ENCODE results near the gene ABCA13. TPM values are rescaled to one million over a fixed set of nuclear protein-coding genes. Genes with fewer than 3 reads are reported as not detected.

ABCA13 gene
- total RNA-seq, 2 donors from 2014 or later, result 1.7 to 2.5 TPM

DNA sequence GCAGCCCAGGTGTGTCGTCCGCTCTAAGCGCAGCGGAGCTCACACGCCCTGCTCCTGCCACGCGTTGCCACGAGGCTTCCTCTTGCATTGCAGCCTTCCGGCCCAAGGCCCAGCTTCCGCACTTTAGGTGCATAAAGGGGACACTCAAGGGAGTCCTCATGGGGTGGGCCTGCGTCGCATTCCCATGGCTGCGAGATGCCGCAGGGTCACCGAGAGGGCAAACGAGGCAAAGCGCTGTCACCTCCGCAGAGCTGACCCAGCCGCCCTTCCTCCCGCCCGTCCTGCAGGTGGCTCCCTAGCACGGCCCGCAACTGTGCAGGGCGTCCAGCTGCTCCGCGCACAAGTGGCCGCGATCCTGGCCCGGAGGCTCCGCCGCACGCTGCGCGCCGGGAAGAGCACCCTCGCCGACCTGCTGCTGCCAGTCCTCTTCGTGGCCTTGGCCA is 283.5 kb downstream of the ABCA13 start:
- intact Hi-C loops (cut with DNase I), result no loop called here
- no peak for DNase-seq

DNA sequence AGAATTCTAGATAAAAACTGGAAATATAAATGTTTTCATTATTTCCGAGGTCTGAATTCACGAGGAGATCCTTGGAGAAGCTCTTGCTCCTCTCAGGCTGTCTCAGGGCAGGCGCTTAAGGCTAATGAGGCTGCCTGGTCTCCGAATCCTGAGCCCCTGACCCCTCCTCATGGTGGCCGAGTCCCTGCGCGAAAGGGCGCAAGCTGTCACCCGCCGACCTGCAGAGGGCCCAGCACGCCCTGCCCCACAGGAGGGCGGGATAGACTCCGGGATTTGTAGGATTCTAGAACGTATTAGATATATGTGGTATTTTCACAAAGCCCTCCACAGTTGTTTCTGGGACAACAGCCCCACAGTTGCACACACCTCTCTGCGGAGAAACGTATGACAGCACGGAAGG is 284.1 kb downstream of the ABCA13 start:
- H3K4me3 ChIP-seq, result no peak overlapping the region
- intact Hi-C loops (cut with DNase I), result no loop called here
- no peaks in the 10 kb centered on the region for H3K36me3 ChIP-seq
- H3K4me1 ChIP-seq, result no peaks in the 10 kb centered on the region
- no peak overlapping the region for H3K9ac ChIP-seq (ENCODE audit: low read depth in 2 of 2, low read length in 2 of 2)
- no peaks in the 10 kb centered on the region for H3K9me3 ChIP-seq
- TF ChIP-seq, protein P1, sequence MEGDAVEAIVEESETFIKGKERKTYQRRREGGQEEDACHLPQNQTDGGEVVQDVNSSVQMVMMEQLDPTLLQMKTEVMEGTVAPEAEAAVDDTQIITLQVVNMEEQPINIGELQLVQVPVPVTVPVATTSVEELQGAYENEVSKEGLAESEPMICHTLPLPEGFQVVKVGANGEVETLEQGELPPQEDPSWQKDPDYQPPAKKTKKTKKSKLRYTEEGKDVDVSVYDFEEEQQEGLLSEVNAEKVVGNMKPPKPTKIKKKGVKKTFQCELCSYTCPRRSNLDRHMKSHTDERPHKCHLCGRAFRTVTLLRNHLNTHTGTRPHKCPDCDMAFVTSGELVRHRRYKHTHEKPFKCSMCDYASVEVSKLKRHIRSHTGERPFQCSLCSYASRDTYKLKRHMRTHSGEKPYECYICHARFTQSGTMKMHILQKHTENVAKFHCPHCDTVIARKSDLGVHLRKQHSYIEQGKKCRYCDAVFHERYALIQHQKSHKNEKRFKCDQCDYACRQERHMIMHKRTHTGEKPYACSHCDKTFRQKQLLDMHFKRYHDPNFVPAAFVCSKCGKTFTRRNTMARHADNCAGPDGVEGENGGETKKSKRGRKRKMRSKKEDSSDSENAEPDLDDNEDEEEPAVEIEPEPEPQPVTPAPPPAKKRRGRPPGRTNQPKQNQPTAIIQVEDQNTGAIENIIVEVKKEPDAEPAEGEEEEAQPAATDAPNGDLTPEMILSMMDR (IDR thresholded peaks at IDR 0.05), result no peak
- no peak for DNase-seq
- H3K27ac ChIP-seq, result no peak overlapping the region
- H3K27me3 ChIP-seq, result no peaks in the 10 kb centered on the region

More for the DNA sequence above, 283.5 kb downstream of the ABCA13 start:
- Histone ChIP-seq H3K4me3 (no peak overlapping the region), H3K36me3 (no peaks in the 10 kb centered on the region), H3K9ac (ENCODE audit: low read depth in 2 of 2, low read length in 2 of 2) (no peak overlapping the region), H3K27me3 (no peaks in the 10 kb centered on the region), H3K27ac (no peak overlapping the region), H3K9me3 (no peaks in the 10 kb centered on the region), H3K4me1 (no peaks in the 10 kb centered on the region)
- TF ChIP-seq, protein P1 (IDR thresholded peaks at IDR 0.05), result no peak

DNA sequence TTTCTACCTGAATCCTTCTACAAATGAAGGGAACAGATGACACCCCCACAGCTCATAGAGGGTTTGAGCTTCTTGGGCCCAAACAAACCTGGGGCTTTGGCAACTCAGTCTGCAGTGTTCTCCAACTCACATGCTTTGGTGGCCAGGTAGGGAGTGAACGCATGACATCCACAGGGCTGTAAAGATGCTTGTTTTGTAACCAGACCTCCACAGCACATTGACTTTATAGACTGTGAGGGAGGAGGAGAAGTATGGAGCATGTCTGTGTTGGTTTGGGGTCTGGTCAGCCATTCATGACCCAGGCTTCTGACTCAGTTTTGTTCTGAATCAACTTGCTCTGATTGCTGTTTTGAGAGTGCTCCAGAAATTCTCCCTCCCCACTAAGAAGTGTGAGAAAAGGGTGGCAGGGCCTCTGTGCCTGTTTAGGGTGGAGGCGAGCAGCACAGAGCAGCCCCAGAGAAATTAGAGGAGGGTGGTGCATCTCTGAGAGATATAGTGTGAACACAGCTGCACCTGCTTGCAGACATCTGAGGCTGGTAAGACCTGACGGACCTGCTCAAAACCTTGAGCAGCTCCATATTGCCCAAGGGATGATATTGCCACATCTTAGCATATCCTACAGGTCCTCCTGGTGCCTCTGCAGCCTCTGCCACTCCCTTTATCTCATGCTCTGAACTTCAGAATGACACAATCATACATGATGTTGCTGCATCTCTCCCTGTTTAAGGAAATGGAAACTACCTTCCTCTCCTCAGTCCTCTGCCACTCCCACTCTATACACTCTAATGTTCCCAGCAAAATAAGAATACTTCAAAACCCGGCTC is 287.7 kb downstream of the ABCA13 start:
- Histone ChIP-seq H3K9ac (ENCODE audit: low read depth in 2 of 2, low read length in 2 of 2) (no peak overlapping the region), H3K36me3 (no peaks in the 10 kb centered on the region), H3K4me1 (no peaks in the 10 kb centered on the region), H3K27me3 (no peaks in the 10 kb centered on the region), H3K27ac (no peak overlapping the region), H3K9me3 (no peaks in the 10 kb centered on the region), H3K4me3 (no peak overlapping the region)
- TF ChIP-seq, protein P1 (IDR thresholded peaks at IDR 0.05), result no peak
- intact Hi-C loops (cut with DNase I), result no loop called here
- no peak for DNase-seq

DNA sequence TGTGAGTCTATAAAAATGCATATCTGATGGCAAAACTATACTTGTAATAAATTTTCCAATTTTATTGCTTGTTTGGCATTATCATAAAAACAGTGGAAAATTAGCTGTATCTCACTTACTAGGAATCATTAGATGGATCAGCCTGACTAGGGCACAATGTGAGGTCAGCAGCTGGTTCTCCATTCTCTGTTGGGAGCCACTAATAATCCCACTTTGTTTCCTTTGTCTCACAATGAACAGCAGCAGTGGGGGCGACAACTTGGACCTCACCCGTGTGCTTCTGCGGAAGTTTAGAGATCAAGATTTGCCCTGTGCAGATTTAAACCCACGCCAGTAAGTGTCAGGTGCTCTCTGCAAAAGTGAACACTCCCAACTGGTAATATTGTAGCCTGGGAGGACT is 295.5 kb downstream of the ABCA13 start:
- DNase-seq, result no peak
- Histone ChIP-seq H3K9me3 (no peaks in the 10 kb centered on the region), H3K4me1 (no peaks in the 10 kb centered on the region), H3K27ac (no peak overlapping the region), H3K36me3 (no peaks in the 10 kb centered on the region), H3K4me3 (no peak overlapping the region), H3K27me3 (no peaks in the 10 kb centered on the region), H3K9ac (ENCODE audit: low read depth in 2 of 2, low read length in 2 of 2) (no peak overlapping the region)
- intact Hi-C loops (cut with DNase I), result no loop called here
- TF ChIP-seq, protein P1 (IDR thresholded peaks at IDR 0.05), result no peak

DNA sequence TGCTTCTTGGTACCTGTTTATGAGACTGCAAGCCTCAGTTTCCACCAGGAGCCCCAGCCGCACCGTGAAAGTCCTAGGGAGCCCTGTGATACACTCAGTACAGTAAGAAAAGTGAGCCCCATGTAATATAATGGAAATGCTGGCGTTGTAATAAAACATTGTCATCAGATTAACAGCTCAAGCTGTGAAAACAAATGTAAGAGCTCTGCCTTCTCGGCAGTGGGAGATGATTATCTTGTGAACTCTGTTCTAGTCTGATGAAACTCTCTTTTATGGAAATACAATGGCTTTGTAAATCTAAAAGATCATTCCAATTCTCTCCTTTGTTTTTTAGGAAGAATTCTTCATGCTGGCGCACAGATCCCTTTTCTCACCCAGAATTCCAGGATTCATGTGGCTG is 299.9 kb downstream of the ABCA13 start:
- no peaks in the 10 kb centered on the region for H3K9me3 ChIP-seq
- intact Hi-C loops (cut with DNase I), result no loop called here
- TF ChIP-seq, protein P1 (IDR thresholded peaks at IDR 0.05), result no peak
- no peak overlapping the region for H3K27ac ChIP-seq
- no peak overlapping the region for H3K4me3 ChIP-seq
- no peak overlapping the region for H3K9ac ChIP-seq (ENCODE audit: low read depth in 2 of 2, low read length in 2 of 2)
- H3K27me3 ChIP-seq, result no peaks in the 10 kb centered on the region
- H3K36me3 ChIP-seq, result no peaks in the 10 kb centered on the region
- DNase-seq, result no peak
- no peaks in the 10 kb centered on the region for H3K4me1 ChIP-seq
